K562 (cell line): ENCODE data around the gene CCNQ. TPM values are rescaled to one million over a fixed set of nuclear protein-coding genes. Genes with fewer than 3 reads are reported as not detected.

ENCODE experiments used
- BDP1 ChIP-seq: IDR thresholded peaks from 3 replicates; pipeline ENCODE4 v1.6.1; 2011; ENCODE audit not compliant: insufficient read length, insufficient read depth
- CBFB ChIP-seq: sonication (generic); formaldehyde crosslinking; IDR thresholded peaks from 2 replicates; pipeline ENCODE4 v1.4.0; 2020; ENCODE audit warnings: mild to moderate bottlenecking, missing genetic modification reagents
- IRF1 ChIP-seq: sonication (generic); formaldehyde crosslinking; IDR thresholded peaks from 2 replicates; pipeline ENCODE4 v1.8.0; 2022; ENCODE audit warnings: missing genetic modification reagents, mild to moderate bottlenecking, borderline replicate concordance
- NR2C2 ChIP-seq, 2 experiments: fragments of 200-800 bp in 1 of 2; sonication (Bioruptor generic) in 1 of 2; sonication (generic) in 1 of 2; formaldehyde crosslinking in 1 of 2; IDR thresholded peaks; 2 replicates each; pipeline versions ENCODE4 v1.6.1 to v1.8.0; 2016 to 2022; ENCODE audit warnings: mild to moderate bottlenecking in 1 of 2, missing compliant biosample characterization in 1 of 2, missing genetic modification characterization in 1 of 2, missing genetic modification reagents in 1 of 2
- SAFB2 ChIP-seq: fragments of 200-400 bp; formaldehyde crosslinking; IDR thresholded peaks from 2 replicates; pipeline ENCODE4 v1.6.1; 2018; ENCODE audit warnings: borderline replicate concordance, low read length, low read depth, moderate library complexity; ENCODE audit not compliant: severe bottlenecking
- SIX5 ChIP-seq, 2 experiments: IDR thresholded peaks; 2 replicates each; pipeline ENCODE4 v1.6.1; 2011; ENCODE audit warnings: low read length in 2 of 2, borderline replicate concordance in 1 of 2, low read depth in 1 of 2, mild to moderate bottlenecking in 1 of 2, moderate library complexity in 1 of 2; ENCODE audit not compliant: insufficient read depth in 1 of 2
- TCF15 ChIP-seq: fragments of 250-450 bp; sonication (Bioruptor Pico); IDR thresholded peaks from 2 replicates; pipeline ENCODE4 v1.8.0; 2022; ENCODE audit warnings: moderate library complexity, mild to moderate bottlenecking, inconsistent platforms
- THAP12 ChIP-seq: fragments of 250-450 bp; sonication (Bioruptor Pico); IDR thresholded peaks from 2 replicates; pipeline ENCODE4 v1.9.0; 2021; ENCODE audit warnings: mild to moderate bottlenecking, inconsistent platforms
- ZFP91 ChIP-seq: sonication (generic); formaldehyde crosslinking; IDR thresholded peaks from 2 replicates; pipeline ENCODE4 v1.8.0; 2022; ENCODE audit warnings: mild to moderate bottlenecking, missing genetic modification reagents
- ZNF146 ChIP-seq: IDR thresholded peaks from one replicate; pipeline ENCODE4 v1.6.1; 2018; ENCODE audit warnings: missing compliant biosample characterization; ENCODE audit not compliant: unreplicated experiment
- ZNF316 ChIP-seq: fragments of 450-650 bp; IDR thresholded peaks from 2 replicates; pipeline ENCODE4 v1.6.1; 2016
- ZNF717 ChIP-seq: fragments of 250-450 bp; sonication (Bioruptor Pico); IDR thresholded peaks from 2 replicates; pipeline ENCODE4 v1.5.0; 2021
- polyA plus RNA-seq, 8 experiments: library from polyadenylated mRNA; depleted of rRNA in 4 of 8; stranded (reverse) in 5 of 8; unstranded in 3 of 8; fragments of >200 nt; fragmentation: Nextera tagmentation in 2 of 8; fragmentation: Illumina TruSeq in 1 of 8; extraction: Ambion mirVana in 2 of 8; extraction: Trizol in 1 of 8; gene quantifications; 2 replicates each; pipeline versions ENCODE4 v1.2.1 to v1.2.3, GENCODE V29; 2011 to 2014; ENCODE audit warnings: inconsistent platforms in 1 of 8, missing spikeins in 1 of 8
- total RNA-seq, 7 experiments: library from RNA; depleted of rRNA in 6 of 7; stranded (reverse); fragments of >200 nt in 6 of 7; fragmentation: Illumina TruSeq in 2 of 7; extraction: Trizol in 2 of 7; gene quantifications; 2 replicates each; pipeline versions ENCODE4 v1.2.1 to v1.2.3, GENCODE V29; 2011 to 2021; ENCODE audit warnings: low replicate concordance in 1 of 7
- TF ChIP-seq, protein P1 (sequence below): sonication (generic); formaldehyde crosslinking; IDR thresholded peaks from 2 replicates; pipeline ENCODE4 v1.8.0; 2022; ENCODE audit warnings: mild to moderate bottlenecking, missing genetic modification reagents
- TF ChIP-seq, protein P2 (sequence below): sonication (generic); formaldehyde crosslinking; IDR thresholded peaks from 2 replicates; pipeline ENCODE4 v1.8.0; 2023; ENCODE audit warnings: missing genetic modification reagents, mild to moderate bottlenecking, borderline replicate concordance

Gene CCNQ
- total and polyA plus RNA-seq, 9 of the 15 experiments (the other 6 are each of a cell fraction or from before 2014, with no cell fraction given), result 0.92 to 53.8 (median 25.3) TPM

DNA sequence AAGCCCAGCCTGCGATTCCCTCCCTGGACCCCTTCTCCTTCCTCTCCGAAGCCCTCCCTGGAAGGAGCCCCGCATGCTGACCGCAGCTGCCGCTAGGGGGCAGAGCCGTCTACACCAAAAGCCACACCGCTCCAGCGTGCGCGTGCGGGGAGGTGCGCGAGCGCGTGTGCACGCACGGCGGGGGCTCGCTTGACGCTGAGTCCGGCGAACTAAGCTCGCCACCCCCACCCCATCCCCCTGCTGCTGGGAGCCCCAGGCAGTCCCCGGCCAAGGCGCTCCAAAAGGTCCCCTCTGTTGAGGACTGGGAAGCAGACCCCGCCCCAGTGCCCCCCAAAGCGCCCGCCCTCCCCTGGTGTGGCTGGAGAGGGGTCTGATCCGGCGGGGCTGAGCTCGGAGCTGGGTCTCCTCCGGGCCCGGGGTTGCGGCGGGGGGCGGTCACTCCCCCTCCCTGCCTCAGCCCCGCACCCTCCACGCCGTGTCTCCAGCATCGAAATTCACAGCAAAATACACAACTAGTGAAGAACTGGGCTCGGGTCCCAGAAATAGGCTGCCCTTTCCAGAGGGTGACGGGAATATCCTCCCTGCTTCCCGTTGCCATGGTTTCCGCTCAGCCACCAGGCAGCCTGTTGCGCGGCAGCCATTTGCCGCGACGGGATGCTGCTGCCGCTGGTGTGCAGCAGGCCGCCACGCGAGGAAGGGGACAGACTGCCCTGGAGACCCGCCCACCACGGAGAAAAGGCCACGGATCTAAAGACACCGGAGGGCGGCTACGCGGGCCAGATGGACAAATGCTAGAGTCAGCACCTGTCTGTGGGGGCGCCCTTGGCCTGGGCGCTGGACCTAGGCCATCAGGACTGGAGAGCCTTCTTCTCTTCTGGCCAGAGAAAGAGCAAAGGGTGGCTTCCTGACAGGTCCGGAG is 11.2 kb upstream of the CCNQ start (continued):
- no peak for TF ChIP-seq NR2C2 (CRISPR knock-in tag; IDR thresholded peaks at IDR 0.05)
- TF ChIP-seq NR2C2 (tag; IDR thresholded peaks at IDR 0.05), result no peak
- TF ChIP-seq IRF1 (CRISPR knock-in tag), result 0 out of 2 replicates have a peak, but pooled peaks have one; percentile 37
- no peak for TF ChIP-seq ZNF316
- peak; percentile 94 for TF ChIP-seq CBFB (CRISPR knock-in tag)
- no peak for TF ChIP-seq ZNF146 (CRISPR knock-in tag)
- no peak for TF ChIP-seq BDP1
- TF ChIP-seq, protein P1, sequence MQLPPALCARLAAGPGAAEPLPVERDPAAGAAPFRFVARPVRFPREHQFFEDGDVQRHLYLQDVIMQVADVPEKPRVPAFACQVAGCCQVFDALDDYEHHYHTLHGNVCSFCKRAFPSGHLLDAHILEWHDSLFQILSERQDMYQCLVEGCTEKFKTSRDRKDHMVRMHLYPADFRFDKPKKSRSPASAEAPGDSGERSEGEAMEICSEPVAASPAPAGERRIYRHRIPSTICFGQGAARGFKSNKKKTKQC, result peak; percentile 98
- TF ChIP-seq THAP12 (CRISPR knock-in tag), result no peak
- no peak for TF ChIP-seq ZNF717 (CRISPR knock-in tag)
- no peak for TF ChIP-seq SAFB2
- TF ChIP-seq ZFP91 (CRISPR knock-in tag), result no peak
- no peak for TF ChIP-seq TCF15 (CRISPR knock-in tag)
- no peak for TF ChIP-seq SIX5 (IDR thresholded peaks at IDR 0.05; ENCODE audit: borderline replicate concordance in 1 of 2, insufficient read depth in 1 of 2, low read depth in 1 of 2, low read length in 2 of 2)
- TF ChIP-seq, protein P2, sequence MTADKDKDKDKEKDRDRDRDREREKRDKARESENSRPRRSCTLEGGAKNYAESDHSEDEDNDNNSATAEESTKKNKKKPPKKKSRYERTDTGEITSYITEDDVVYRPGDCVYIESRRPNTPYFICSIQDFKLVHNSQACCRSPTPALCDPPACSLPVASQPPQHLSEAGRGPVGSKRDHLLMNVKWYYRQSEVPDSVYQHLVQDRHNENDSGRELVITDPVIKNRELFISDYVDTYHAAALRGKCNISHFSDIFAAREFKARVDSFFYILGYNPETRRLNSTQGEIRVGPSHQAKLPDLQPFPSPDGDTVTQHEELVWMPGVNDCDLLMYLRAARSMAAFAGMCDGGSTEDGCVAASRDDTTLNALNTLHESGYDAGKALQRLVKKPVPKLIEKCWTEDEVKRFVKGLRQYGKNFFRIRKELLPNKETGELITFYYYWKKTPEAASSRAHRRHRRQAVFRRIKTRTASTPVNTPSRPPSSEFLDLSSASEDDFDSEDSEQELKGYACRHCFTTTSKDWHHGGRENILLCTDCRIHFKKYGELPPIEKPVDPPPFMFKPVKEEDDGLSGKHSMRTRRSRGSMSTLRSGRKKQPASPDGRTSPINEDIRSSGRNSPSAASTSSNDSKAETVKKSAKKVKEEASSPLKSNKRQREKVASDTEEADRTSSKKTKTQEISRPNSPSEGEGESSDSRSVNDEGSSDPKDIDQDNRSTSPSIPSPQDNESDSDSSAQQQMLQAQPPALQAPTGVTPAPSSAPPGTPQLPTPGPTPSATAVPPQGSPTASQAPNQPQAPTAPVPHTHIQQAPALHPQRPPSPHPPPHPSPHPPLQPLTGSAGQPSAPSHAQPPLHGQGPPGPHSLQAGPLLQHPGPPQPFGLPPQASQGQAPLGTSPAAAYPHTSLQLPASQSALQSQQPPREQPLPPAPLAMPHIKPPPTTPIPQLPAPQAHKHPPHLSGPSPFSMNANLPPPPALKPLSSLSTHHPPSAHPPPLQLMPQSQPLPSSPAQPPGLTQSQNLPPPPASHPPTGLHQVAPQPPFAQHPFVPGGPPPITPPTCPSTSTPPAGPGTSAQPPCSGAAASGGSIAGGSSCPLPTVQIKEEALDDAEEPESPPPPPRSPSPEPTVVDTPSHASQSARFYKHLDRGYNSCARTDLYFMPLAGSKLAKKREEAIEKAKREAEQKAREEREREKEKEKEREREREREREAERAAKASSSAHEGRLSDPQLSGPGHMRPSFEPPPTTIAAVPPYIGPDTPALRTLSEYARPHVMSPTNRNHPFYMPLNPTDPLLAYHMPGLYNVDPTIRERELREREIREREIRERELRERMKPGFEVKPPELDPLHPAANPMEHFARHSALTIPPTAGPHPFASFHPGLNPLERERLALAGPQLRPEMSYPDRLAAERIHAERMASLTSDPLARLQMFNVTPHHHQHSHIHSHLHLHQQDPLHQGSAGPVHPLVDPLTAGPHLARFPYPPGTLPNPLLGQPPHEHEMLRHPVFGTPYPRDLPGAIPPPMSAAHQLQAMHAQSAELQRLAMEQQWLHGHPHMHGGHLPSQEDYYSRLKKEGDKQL (CRISPR knock-in tag), result no peak
